Measurements from ENCODE around the gene NDST1.
"Not testable (repeated sequence)": the region's sequence is repeated elsewhere in the genome, so short reads cannot be mapped to it uniquely, and the experiment has no call there.

Gene NDST1

GRCh38 chr5:150507474-150508276 lies at the start of gene NDST1:
Gene NDST1, plus strand, starts transcription at chr5:150508131. Its CDS starts 13,124 bp downstream, at chr5:150521255.
- no peak for DNase-seq (ENCODE audit: low spot score)

- DNase-seq (ENCODE audit: low spot score): peak; percentile 55
Observed at GRCh38 chr5:150458802-150459557, 49.0 kb upstream of the NDST1 start.

GRCh38 chr5:150460781-150461180 lies 47.1 kb upstream of the NDST1 start:
- DNase-seq (ENCODE audit: low spot score): no peak

GRCh38 chr5:150461231-150461630 lies 46.7 kb upstream of the NDST1 start:
- DNase-seq (ENCODE audit: low spot score): no peak

GRCh38 chr5:150464554-150465012 lies 43.3 kb upstream of the NDST1 start:
- no peak for DNase-seq (ENCODE audit: low spot score)

GRCh38 chr5:150465927-150466326 lies 42.0 kb upstream of the NDST1 start:
- DNase-seq (ENCODE audit: low spot score): no peak

GRCh38 chr5:150468206-150468605 lies 39.7 kb upstream of the NDST1 start:
- no peak for DNase-seq (ENCODE audit: low spot score)

GRCh38 chr5:150469718-150470469 lies 38.0 kb upstream of the NDST1 start:
- no peak for DNase-seq (ENCODE audit: low spot score)

GRCh38 chr5:150473673-150474358 lies 34.1 kb upstream of the NDST1 start:
- no peak for DNase-seq (ENCODE audit: low spot score)

GRCh38 chr5:150476568-150476967 lies 31.4 kb upstream of the NDST1 start:
- DNase-seq (ENCODE audit: low spot score): not testable (repeated sequence)

- DNase-seq (ENCODE audit: low spot score): no peak
Observed at GRCh38 chr5:150479416-150479815, 28.5 kb upstream of the NDST1 start.

- no peak for DNase-seq (ENCODE audit: low spot score)
Observed at GRCh38 chr5:150481708-150481965, 26.3 kb upstream of the NDST1 start.

- no peak for DNase-seq (ENCODE audit: low spot score)
Observed at GRCh38 chr5:150481972-150482406, 25.9 kb upstream of the NDST1 start.

- no peak for DNase-seq (ENCODE audit: low spot score)
Observed at GRCh38 chr5:150484964-150485692, 22.8 kb upstream of the NDST1 start.

GRCh38 chr5:150485693-150486401 lies 22.1 kb upstream of the NDST1 start:
- no peak for DNase-seq (ENCODE audit: low spot score)

GRCh38 chr5:150486402-150487198 lies 21.3 kb upstream of the NDST1 start:
- DNase-seq (ENCODE audit: low spot score): no peak

GRCh38 chr5:150487199-150488061 lies 20.5 kb upstream of the NDST1 start:
- peak; percentile 78 for DNase-seq (ENCODE audit: low spot score)

GRCh38 chr5:150488519-150489359 lies 19.2 kb upstream of the NDST1 start:
- DNase-seq (ENCODE audit: low spot score): peak; percentile 76

Measured in putamen (tissue), 1 donor.